ENCODE measurements around the gene TLE1.

Gene TLE1

GRCh38 chr9:81628897-81629296, 60.5 kb downstream of the TLE1 start:
- CTCF ChIA-PET = no interaction called here
- Mint-ChIP-seq H3K4me3 (no peak overlapping the region), H3K27me3 (no peaks in the 10 kb centered on the region), H3K36me3 (no peaks in the 10 kb centered on the region), H3K4me1 (no peaks in the 10 kb centered on the region), H3K27ac (no peak overlapping the region), H3K9me3 (no peaks in the 10 kb centered on the region)
- DNase-seq = no peak

DNA sequence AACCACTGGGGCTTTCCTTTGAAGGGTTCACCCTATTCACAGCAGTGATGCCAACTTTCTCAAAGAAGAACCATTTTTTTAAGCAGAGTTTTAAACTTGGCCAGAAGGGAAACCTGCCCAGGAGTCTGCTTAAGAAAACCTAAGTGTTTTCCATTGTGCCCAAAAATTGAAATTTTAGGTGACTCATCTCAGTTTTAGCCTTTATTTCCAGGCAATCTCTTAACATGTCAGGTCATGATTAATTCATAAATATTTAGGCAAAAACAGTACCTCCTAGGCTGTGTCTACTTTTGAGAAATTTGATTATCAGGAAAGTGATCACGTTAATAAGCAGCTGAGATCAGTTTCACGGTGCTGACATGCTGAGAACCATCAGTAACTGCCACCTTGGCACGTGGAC, 61.9 kb downstream of the TLE1 start:
- CTCF ChIA-PET = no interaction called here
- Mint-ChIP-seq H3K27ac (no peak overlapping the region), H3K4me1 (no peaks in the 10 kb centered on the region), H3K4me3 (no peak overlapping the region), H3K27me3 (no peaks in the 10 kb centered on the region), H3K9me3 (no peaks in the 10 kb centered on the region), H3K36me3 (no peaks in the 10 kb centered on the region)
- DNase-seq = no peak

DNA sequence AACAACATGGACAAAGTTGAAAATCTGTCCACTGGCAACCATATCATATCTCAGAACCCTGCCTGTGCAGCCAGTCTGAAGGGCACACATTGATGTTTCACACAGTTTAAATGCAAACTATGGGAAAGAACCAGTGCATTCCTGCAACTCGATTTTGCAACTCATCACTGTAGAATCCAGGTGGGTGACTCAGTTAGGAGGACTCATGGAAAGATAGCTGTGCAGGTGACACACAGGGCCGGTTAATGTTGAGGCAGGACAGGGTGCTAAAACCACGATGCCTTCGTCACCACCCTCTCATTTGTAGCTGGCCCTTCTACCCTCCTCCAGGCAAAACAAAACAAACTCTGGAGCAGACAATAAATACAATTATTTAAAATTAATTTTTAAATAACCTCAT, 62.8 kb downstream of the TLE1 start:
- no peaks in the 10 kb centered on the region for H3K36me3 Mint-ChIP-seq
- CTCF ChIA-PET = no interaction called here
- no peaks in the 10 kb centered on the region for H3K4me1 Mint-ChIP-seq
- H3K4me3 Mint-ChIP-seq = no peak overlapping the region
- H3K27ac Mint-ChIP-seq = no peak overlapping the region
- H3K9me3 Mint-ChIP-seq = no peaks in the 10 kb centered on the region
- no peaks in the 10 kb centered on the region for H3K27me3 Mint-ChIP-seq
- no peak for DNase-seq

- no peak overlapping the region for H3K4me3 Mint-ChIP-seq
- H3K27ac Mint-ChIP-seq = no peak overlapping the region
- DNase-seq = no peak
- H3K36me3 Mint-ChIP-seq = no peaks in the 10 kb centered on the region
- CTCF ChIA-PET = no interaction called here
- no peaks in the 10 kb centered on the region for H3K9me3 Mint-ChIP-seq
- no peaks in the 10 kb centered on the region for H3K27me3 Mint-ChIP-seq
- no peaks in the 10 kb centered on the region for H3K4me1 Mint-ChIP-seq
These were observed 63.4 kb downstream of the TLE1 start for GRCh38 chr9:81625969-81626368.

DNA sequence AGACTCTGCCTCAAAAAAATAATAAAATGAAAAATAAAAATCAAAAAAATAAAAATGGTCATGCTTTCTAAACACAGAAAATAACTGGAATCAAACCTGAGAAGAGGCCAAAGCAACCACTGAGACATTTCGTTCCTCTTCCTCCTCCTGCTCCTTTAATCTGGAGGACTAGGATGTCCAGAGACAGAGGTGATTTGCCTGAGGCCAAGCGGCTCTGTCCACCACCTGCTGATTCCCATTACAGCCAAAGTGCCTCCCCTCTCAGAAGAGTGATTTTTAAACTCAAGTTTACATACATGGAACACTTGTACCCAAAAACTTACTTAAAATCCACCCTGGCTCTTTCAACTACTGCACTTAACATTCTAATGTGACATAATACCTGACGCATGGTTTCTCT, 65.6 kb downstream of the TLE1 start:
- H3K9me3 Mint-ChIP-seq = no peaks in the 10 kb centered on the region
- peaks cover 8% of the 10 kb centered on the region for H3K4me1 Mint-ChIP-seq
- no peak overlapping the region for H3K4me3 Mint-ChIP-seq
- no peaks in the 10 kb centered on the region for H3K36me3 Mint-ChIP-seq
- no peak overlapping the region for H3K27ac Mint-ChIP-seq
- DNase-seq = no peak
- CTCF ChIA-PET = no interaction called here
- no peaks in the 10 kb centered on the region for H3K27me3 Mint-ChIP-seq

- H3K9me3 Mint-ChIP-seq = no peaks in the 10 kb centered on the region
- no peaks in the 10 kb centered on the region for H3K36me3 Mint-ChIP-seq
- no peak overlapping the region for H3K4me3 Mint-ChIP-seq
- peaks cover 8% of the 10 kb centered on the region for H3K4me1 Mint-ChIP-seq
- H3K27ac Mint-ChIP-seq = no peak overlapping the region
- CTCF ChIA-PET = no interaction called here
- DNase-seq = no peak
- no peaks in the 10 kb centered on the region for H3K27me3 Mint-ChIP-seq
These were observed 66.7 kb downstream of the TLE1 start for GRCh38 chr9:81622471-81623255.

- H3K36me3 Mint-ChIP-seq = no peaks in the 10 kb centered on the region
- CTCF ChIA-PET = no interaction called here
- H3K4me1 Mint-ChIP-seq = peaks cover 8% of the 10 kb centered on the region
- no peak overlapping the region for H3K4me3 Mint-ChIP-seq
- no peak overlapping the region for H3K27ac Mint-ChIP-seq
- H3K27me3 Mint-ChIP-seq = no peaks in the 10 kb centered on the region
- DNase-seq = no peak
- H3K9me3 Mint-ChIP-seq = no peaks in the 10 kb centered on the region
These were observed 67.5 kb downstream of the TLE1 start for GRCh38 chr9:81621785-81622259.

- no peaks in the 10 kb centered on the region for H3K9me3 Mint-ChIP-seq
- H3K4me1 Mint-ChIP-seq = peaks cover 8% of the 10 kb centered on the region
- no peaks in the 10 kb centered on the region for H3K27me3 Mint-ChIP-seq
- H3K4me3 Mint-ChIP-seq = no peak overlapping the region
- DNase-seq = no peak
- no peak overlapping the region for H3K27ac Mint-ChIP-seq
- no peaks in the 10 kb centered on the region for H3K36me3 Mint-ChIP-seq
- CTCF ChIA-PET = no interaction called here
These were observed 68.2 kb downstream of the TLE1 start for GRCh38 chr9:81621118-81621517.

DNA sequence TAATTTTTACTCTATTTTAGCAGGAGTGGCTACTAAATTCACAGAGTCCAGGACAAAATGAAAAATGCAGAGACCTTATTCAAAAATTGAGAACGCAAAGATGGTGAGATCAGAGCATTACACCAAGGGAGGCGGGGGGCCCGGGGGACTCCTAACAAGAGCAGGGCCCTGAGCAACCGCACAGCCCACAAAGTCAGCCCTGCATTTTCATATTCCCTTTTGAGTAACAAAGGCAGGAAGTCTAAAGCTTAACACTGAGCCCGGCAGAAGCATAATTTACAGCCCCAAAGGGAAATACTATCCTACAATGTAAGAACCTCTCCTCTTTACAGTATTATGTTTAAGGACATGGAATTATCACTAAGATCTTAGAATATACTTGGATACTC, 69.4 kb downstream of the TLE1 start:
- H3K4me1 Mint-ChIP-seq = peaks cover 8% of the 10 kb centered on the region
- no peak overlapping the region for H3K4me3 Mint-ChIP-seq
- H3K27ac Mint-ChIP-seq = no peak overlapping the region
- DNase-seq = peak; percentile 27
- no peaks in the 10 kb centered on the region for H3K36me3 Mint-ChIP-seq
- no peaks in the 10 kb centered on the region for H3K9me3 Mint-ChIP-seq
- CTCF ChIA-PET = no interaction called here
- no peaks in the 10 kb centered on the region for H3K27me3 Mint-ChIP-seq

GRCh38 chr9:81619353-81620001, 69.9 kb downstream of the TLE1 start:
- no peaks in the 10 kb centered on the region for H3K9me3 Mint-ChIP-seq
- H3K27ac Mint-ChIP-seq = no peak overlapping the region
- no peak for DNase-seq
- peaks cover 8% of the 10 kb centered on the region for H3K4me1 Mint-ChIP-seq
- H3K36me3 Mint-ChIP-seq = no peaks in the 10 kb centered on the region
- CTCF ChIA-PET = no interaction called here
- no peak overlapping the region for H3K4me3 Mint-ChIP-seq
- H3K27me3 Mint-ChIP-seq = no peaks in the 10 kb centered on the region

DNA sequence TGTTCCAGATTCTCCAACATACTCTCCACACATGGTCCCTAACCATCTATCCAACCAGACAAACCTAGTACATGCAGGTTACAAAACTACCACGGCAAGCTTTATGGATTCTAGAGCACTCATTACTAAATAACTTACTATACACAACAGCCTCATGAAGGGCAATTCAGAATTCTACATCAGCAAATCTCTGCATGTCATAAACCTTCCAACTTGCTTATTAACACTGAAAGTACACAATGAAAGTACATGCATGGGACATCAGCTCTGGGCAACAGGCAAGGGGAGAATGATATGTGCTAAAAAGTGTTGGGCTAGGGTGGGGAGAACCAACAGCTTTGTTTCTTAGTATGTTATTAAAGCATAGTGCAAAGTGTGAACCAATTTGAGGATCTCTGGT, 70.4 kb downstream of the TLE1 start:
- H3K27ac Mint-ChIP-seq = no peak overlapping the region
- no peak overlapping the region for H3K4me3 Mint-ChIP-seq
- no peaks in the 10 kb centered on the region for H3K9me3 Mint-ChIP-seq
- CTCF ChIA-PET = no interaction called here
- H3K36me3 Mint-ChIP-seq = no peaks in the 10 kb centered on the region
- DNase-seq = no peak
- H3K4me1 Mint-ChIP-seq = peaks cover 8% of the 10 kb centered on the region
- no peaks in the 10 kb centered on the region for H3K27me3 Mint-ChIP-seq

DNA sequence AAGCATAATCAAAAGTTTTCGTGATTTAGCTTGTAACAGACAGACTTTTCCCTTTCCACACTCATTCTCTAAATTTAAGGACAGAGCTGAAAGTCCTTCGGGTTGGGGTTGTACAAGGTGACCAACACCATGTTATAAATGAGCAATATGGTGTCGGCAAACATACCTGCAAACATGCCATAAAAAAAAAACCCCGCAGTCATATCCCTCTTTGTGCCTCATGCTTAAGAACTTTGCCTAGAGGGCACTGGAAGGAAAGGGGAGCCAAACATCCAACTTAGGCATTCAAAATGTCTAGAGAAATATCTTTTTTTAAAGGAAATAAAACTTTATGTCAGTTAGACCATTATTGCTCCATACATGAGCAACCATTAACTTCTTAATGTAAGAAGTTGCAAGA, 73.2 kb downstream of the TLE1 start:
- DNase-seq = no peak
- CTCF ChIA-PET = no interaction called here
- H3K36me3 Mint-ChIP-seq = no peaks in the 10 kb centered on the region

DNA sequence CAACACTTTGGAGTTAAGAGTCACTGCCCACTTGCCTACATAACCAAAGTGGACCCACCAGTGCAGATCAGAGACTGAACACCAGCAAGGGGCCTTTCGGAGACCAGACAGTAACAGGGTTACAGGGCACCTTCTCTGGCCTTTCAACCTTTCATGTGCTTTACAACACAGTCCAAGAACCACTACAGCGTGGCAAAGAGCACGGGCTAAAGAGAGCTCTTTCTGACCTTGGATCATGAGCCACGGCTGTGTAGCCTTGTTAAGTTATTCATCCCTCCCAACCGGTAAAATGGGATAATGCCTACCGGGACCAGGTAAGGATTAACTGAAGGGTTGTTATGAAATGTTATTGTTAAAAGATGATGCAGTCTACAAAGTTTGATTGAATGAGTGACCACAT, 75.0 kb downstream of the TLE1 start:
- Mint-ChIP-seq H3K4me3 (no peak overlapping the region), H3K27me3 (no peaks in the 10 kb centered on the region), H3K27ac (no peak overlapping the region), H3K4me1 (no peaks in the 10 kb centered on the region), H3K36me3 (no peaks in the 10 kb centered on the region), H3K9me3 (no peaks in the 10 kb centered on the region)
- no peak for DNase-seq
- CTCF ChIA-PET = no interaction called here

More for the DNA sequence above, 73.2 kb downstream of the TLE1 start:
- Mint-ChIP-seq H3K4me1 (peaks cover 8% of the 10 kb centered on the region), H3K9me3 (no peaks in the 10 kb centered on the region), H3K4me3 (no peak overlapping the region), H3K27ac (no peak overlapping the region), H3K27me3 (no peaks in the 10 kb centered on the region)

- no peak overlapping the region for H3K27ac Mint-ChIP-seq
- H3K9me3 Mint-ChIP-seq = no peaks in the 10 kb centered on the region
- H3K4me3 Mint-ChIP-seq = no peak overlapping the region
- no peaks in the 10 kb centered on the region for H3K4me1 Mint-ChIP-seq
- H3K36me3 Mint-ChIP-seq = no peaks in the 10 kb centered on the region
- CTCF ChIA-PET = no interaction called here
- DNase-seq = no peak
- H3K27me3 Mint-ChIP-seq = no peaks in the 10 kb centered on the region
These were observed 76.1 kb downstream of the TLE1 start for GRCh38 chr9:81613002-81613812.

GRCh38 chr9:81611664-81612063, 77.7 kb downstream of the TLE1 start:
- Mint-ChIP-seq H3K27me3 (no peaks in the 10 kb centered on the region), H3K27ac (no peak overlapping the region), H3K4me1 (no peaks in the 10 kb centered on the region), H3K36me3 (no peaks in the 10 kb centered on the region), H3K4me3 (no peak overlapping the region), H3K9me3 (no peaks in the 10 kb centered on the region)
- DNase-seq = no peak
- CTCF ChIA-PET = no interaction called here

All from activated naive CD4-positive, alpha-beta T cell treated with anti-CD3 and anti-CD28 coated beads, Interleukin-2, amount 10 ng/mL, durations not matched to agents 7 days and 5 days (primary cell).